ENCODE results near the gene CCDC177. TPM values are rescaled to one million over a fixed set of nuclear protein-coding genes. Genes with fewer than 3 reads are reported as not detected.

The CCDC177 gene
- total and polyA plus RNA-seq, 11 donors, result 0.06 TPM; not detected in 10

- WGBS, 4 donors, result 77 to 84% (median 80%) methylated on average over 7 to 14 of the region's 14 CpGs
- no peak for TF ChIP-seq POLR2A (IDR thresholded peaks at IDR 0.05)
- TF ChIP-seq CTCF (IDR thresholded peaks at IDR 0.05), result no peak
These were observed 47.0 kb downstream of the CCDC177 start for GRCh38 chr14:69527635-69528034.

GRCh38 chr14:69525896-69526295, 48.8 kb downstream of the CCDC177 start:
- Histone ChIP-seq H3K27ac (no peak overlapping the region), H3K27me3 (peaks cover 0 to 5% (median 0%) of the 10 kb centered on the region in 9 donors), H3K4me3 (no peak overlapping the region), H3K4me1 (no peaks in the 10 kb centered on the region), H3K36me3 (no peaks in the 10 kb centered on the region), H3K9me3 (no peaks in the 10 kb centered on the region)
- intact Hi-C loops (cut with DNase I), result no loop called here
- 69 to 79% (median 76%) methylated on average over 6 of the region's 6 CpGs for WGBS, 4 donors
- ATAC-seq (no peak), DNase-seq (no peak)
- TF ChIP-seq POLR2A (IDR thresholded peaks at IDR 0.05) (no peak), CTCF (IDR thresholded peaks at IDR 0.05) (no peak)

More at GRCh38 chr14:69527635-69528034, 47.0 kb downstream of the CCDC177 start:
- Histone ChIP-seq H3K27ac (no peak overlapping the region), H3K4me3 (no peak overlapping the region), H3K4me1 (no peaks in the 10 kb centered on the region), H3K27me3 (no peaks in the 10 kb centered on the region), H3K9me3 (no peaks in the 10 kb centered on the region), H3K36me3 (no peaks in the 10 kb centered on the region)
- intact Hi-C loops (cut with DNase I), result no loop called here
- ATAC-seq, result no peak
- DNase-seq, result no peak

GRCh38 chr14:69522026-69522425, 52.6 kb downstream of the CCDC177 start:
- no peaks in the 10 kb centered on the region for H3K4me1 ChIP-seq
- H3K9me3 ChIP-seq, result no peaks in the 10 kb centered on the region
- ATAC-seq (no peak), DNase-seq (no peak)
- no peaks in the 10 kb centered on the region for H3K36me3 ChIP-seq
- WGBS, 4 donors, result 87 to 93% (median 91%) methylated on average over 4 to 6 of the region's 6 CpGs
- TF ChIP-seq POLR2A (IDR thresholded peaks at IDR 0.05) (no peak), CTCF (IDR thresholded peaks at IDR 0.05) (no peak)
- no peak overlapping the region for H3K27ac ChIP-seq
- H3K27me3 ChIP-seq, result peaks cover 0 to 5% (median 0%) of the 10 kb centered on the region in 9 donors
- intact Hi-C loops (cut with DNase I), result no loop called here
- no peak overlapping the region for H3K4me3 ChIP-seq

Other genes starting within 250 kb of the CCDC177 start
- 100 to 1,000 TPM in 7 of 9 donors, 10 to 100 TPM in 2; 44.3 to 147 (median 128) TPM for gene ERH, start 176.6 kb downstream of the CCDC177 start, total RNA-seq
- 100 to 1,000 TPM; 111 to 143 TPM for gene ERH, start 176.6 kb downstream of the CCDC177 start, polyA plus RNA-seq
- 10 to 100 TPM; 16.9 to 37.5 (median 25.5) TPM for gene SLC39A9, start 176.2 kb downstream of the CCDC177 start, total RNA-seq
- gene SLC39A9, start 176.2 kb downstream of the CCDC177 start, polyA plus RNA-seq, result 10 to 100 TPM in 1 of 2 donors, 1 to 10 TPM in 1; 7.2 to 26.9 TPM
- under 1 TPM in 6 of 9 donors, not detected in 3; 0.08 to 0.45 (median 0.14) TPM for gene PLEKHD1, start 90.1 kb downstream of the CCDC177 start, total RNA-seq
- under 1 TPM in 1 of 2 donors, not detected in 1; 0.04 TPM for gene PLEKHD1, start 90.1 kb downstream of the CCDC177 start, polyA plus RNA-seq
- 10 to 100 TPM; 17.8 to 49.2 (median 24.8) TPM for gene SUSD6, start 36.7 kb upstream of the CCDC177 start, total RNA-seq
- gene SUSD6, start 36.7 kb upstream of the CCDC177 start, polyA plus RNA-seq, result 10 to 100 TPM in 1 of 2 donors, 1 to 10 TPM in 1; 5.8 to 18.7 TPM
- 100 to 1,000 TPM in 7 of 9 donors, 10 to 100 TPM in 2; 63.8 to 197 (median 176) TPM for gene SRSF5, start 192.3 kb upstream of the CCDC177 start, total RNA-seq
- 100 to 1,000 TPM; 157 to 186 TPM for gene SRSF5, start 192.3 kb upstream of the CCDC177 start, polyA plus RNA-seq
- not detected for gene SLC10A1, start 222.4 kb upstream of the CCDC177 start, total RNA-seq
- not detected for gene SLC10A1, start 222.4 kb upstream of the CCDC177 start, polyA plus RNA-seq